GM12878 (cell line): ENCODE results near the gene CCSER2.

Source experiments
- CBX5 ChIP-seq: sonication (generic); IDR thresholded peaks from 2 replicates; pipeline ENCODE4 v1.6.1; 2016; ENCODE audit warnings: low read depth, moderate library complexity, mild to moderate bottlenecking, inconsistent platforms
- CEBPB ChIP-seq, 2 experiments: fragments of 150-350 bp in 1 of 2; IDR thresholded peaks; 2 replicates each; pipeline ENCODE4 v1.6.1; 2012 to 2014; ENCODE audit warnings: low read depth in 2 of 2, low read length in 2 of 2, borderline replicate concordance in 1 of 2, inconsistent platforms in 1 of 2
- CHD2 ChIP-seq: IDR thresholded peaks from 2 replicates; pipeline ENCODE4 v1.6.1; 2011; ENCODE audit warnings: low read depth, low read length, improper control_type of control experiment, borderline replicate concordance
- CTCF ChIP-seq, 3 experiments: IDR thresholded peaks in 2 of 3; conservative IDR thresholded peaks in 1 of 3; 2 replicates each; pipeline ENCODE4 v1.5.1; 2011; ENCODE audit warnings: low read depth in 3 of 3, low read length in 3 of 3, mild to moderate bottlenecking in 3 of 3, control low read depth in 2 of 3, moderate library complexity in 2 of 3, inconsistent platforms in 1 of 3, mixed read lengths in 1 of 3; ENCODE audit not compliant: control insufficient read depth in 2 of 3, insufficient read depth in 1 of 3; ENCODE audit errors: extremely low read depth in 1 of 3
- JUND ChIP-seq: IDR thresholded peaks from 2 replicates; pipeline ENCODE4 v1.6.1; 2012; ENCODE audit warnings: low read depth, mild to moderate bottlenecking, low read length, improper control_type of control experiment, moderate library complexity
- MXI1 ChIP-seq: fragments of 150-350 bp; IDR thresholded peaks from 2 replicates; pipeline ENCODE4 v1.6.1; 2011; ENCODE audit warnings: low read depth, mild to moderate bottlenecking, inconsistent platforms, low read length, improper control_type of control experiment
- PBX3 ChIP-seq: IDR thresholded peaks from 2 replicates; pipeline ENCODE4 v1.6.1; 2011; ENCODE audit warnings: mild to moderate bottlenecking, low read depth, low read length, moderate library complexity; ENCODE audit not compliant: insufficient replicate concordance
- POLR2A ChIP-seq: IDR thresholded peaks from 2 replicates; pipeline ENCODE4 v1.6.1; 2011; ENCODE audit warnings: low read depth, mild to moderate bottlenecking, low read length
- SUZ12 ChIP-seq: fragments of 200-600 bp; sonication (generic); IDR thresholded peaks from one replicate; pipeline ENCODE4 v1.6.1; 2018; ENCODE audit warnings: antibody characterized with exemption, mild to moderate bottlenecking; ENCODE audit not compliant: unreplicated experiment
- TCF7 ChIP-seq: IDR thresholded peaks from 2 replicates; pipeline ENCODE4 v1.6.1; 2014; ENCODE audit warnings: antibody characterized with exemption, borderline replicate concordance

- TF ChIP-seq CEBPB (IDR thresholded peaks at IDR 0.05; ENCODE audit: borderline replicate concordance in 1 of 2, low read depth in 2 of 2, low read length in 2 of 2) (no peak), CTCF (IDR thresholded peaks at IDR 0.05 in 2 of 3, conservative IDR thresholded peaks at IDR 0.05 in 1 of 3; ENCODE audit: control insufficient read depth in 2 of 3, extremely low read depth in 1 of 3, insufficient read depth in 1 of 3, low read depth in 3 of 3, low read length in 3 of 3) (no peak), MXI1 (no peak), TCF7 (no peak), CHD2 (no peak), PBX3 (no peak), JUND (no peak), POLR2A (no peak), CBX5 (no peak), SUZ12 (no peak)
Observed at GRCh38 chr10:84397735-84398144, 69.4 kb downstream of the CCSER2 start.
